Right ventricle myocardium inferior (tissue), 1 donor: Measurements from ENCODE around the gene SLC17A9. TPM values are rescaled to one million over a fixed set of nuclear protein-coding genes. Genes with fewer than 3 reads are reported as not detected.
A peak's percentile ranks its signal among the peaks of the same experiment; 100 is the strongest.

ENCODE experiments used
- ATAC-seq: fragments of 200-7000 bp; cut with Tn5 transposase; one replicate; pipeline ENCODE4 v1.9.1; 2020; ENCODE audit warnings: mild to moderate bottlenecking, moderate library complexity
- DNase-seq: peaks from one replicate; pipeline ENCODE4 v3.0.0; 2021; ENCODE audit errors: missing footprints
- intact Hi-C: fragments of 100-400 bp; cut with DNase I; formaldehyde crosslinking; loops from one replicate; pipeline ENCODE4 v1.11.0; 2022
- total RNA-seq: library from RNA; stranded (reverse); fragmentation: NEBNext Ultra II Directional; extraction: Animal tissue kit (Norgen Biotek cat#: 25700); gene quantifications from one replicate; pipeline ENCODE4 v1.2.1, GENCODE V29; 2021
- donor health status: DM: no; HTN: yes; CAD: no; lungs with severe emphysema.

Gene SLC17A9
- total RNA-seq, 1 donor from 2014 or later: 0.41 TPM

DNA sequence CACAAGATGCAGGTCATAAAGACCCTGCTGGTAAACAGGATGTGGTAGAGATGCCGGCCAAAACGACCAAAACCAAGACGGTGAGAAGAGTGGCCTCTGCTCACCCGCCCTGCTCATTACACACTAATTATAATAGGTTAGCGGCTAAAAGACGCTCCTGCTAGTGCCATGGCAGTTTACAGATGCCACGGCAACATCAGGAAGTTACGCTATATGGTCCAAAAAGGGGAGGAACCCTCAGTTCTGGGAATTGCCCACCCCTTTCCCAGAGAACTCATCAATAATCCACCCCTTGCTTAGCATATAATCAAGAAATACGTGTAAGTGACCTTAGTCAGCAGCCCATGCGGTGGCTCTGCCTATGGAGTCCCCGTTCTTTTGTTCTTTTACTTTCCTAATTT lies 36.7 kb downstream of the SLC17A9 start:
- ATAC-seq (no peak), DNase-seq (no peak)
- intact Hi-C loops: no loop called here

DNA sequence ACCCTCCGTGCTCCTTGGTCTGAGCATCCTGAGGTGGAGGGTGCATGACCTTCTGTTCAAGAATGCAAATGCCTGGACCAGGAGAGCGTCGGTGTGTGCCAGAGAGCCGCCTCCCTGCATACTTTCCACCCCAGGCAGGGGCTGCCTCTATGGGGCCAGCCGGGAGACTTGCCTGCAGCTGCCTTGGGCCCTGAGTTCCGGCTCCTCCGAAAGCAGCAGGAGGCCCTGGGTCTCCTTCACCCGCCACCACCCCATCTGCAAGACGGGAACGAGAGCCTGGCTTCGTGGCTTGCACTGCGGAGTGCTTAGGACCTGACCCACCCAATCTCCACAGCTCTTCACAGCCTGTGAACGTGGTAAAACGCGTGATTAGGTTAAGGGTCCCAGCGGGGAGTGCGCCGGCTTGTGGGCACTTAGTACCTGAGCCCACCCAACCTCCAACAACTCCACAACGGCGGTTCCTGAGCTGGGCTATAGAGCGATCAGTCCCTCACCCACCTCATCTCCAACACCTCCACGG lies 37.9 kb downstream of the SLC17A9 start:
- DNase-seq (no peak), ATAC-seq (no peak)
- intact Hi-C loops: no loop called here

DNA sequence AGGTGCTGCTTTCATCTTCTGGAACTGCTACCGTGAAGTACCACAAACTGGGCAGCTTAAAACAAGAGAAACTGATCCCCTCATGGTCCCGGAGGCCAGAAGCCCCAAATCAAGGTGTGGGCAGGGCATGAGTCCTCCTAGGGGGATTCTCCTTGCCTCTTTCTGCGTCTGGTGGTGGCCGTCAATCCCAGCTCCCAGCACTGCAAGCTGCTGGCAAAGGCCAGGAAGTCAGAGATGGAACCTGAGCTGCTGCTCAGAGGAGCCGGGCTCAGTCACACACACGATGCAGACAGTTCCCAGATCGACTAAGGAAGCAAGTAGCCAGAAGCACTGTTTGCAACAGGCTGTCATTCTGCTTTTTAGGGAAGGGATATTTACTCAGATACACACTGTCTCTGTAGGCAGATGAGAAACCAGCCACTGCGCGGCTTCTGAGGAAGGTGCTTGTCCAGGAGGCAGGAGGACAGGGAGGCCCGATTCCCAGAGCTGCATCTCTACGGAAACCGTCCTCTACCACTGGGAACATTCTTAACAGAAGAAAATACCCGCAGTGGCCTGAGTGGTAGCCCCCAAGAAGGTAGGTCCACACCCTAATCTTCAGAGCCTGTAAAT lies 38.8 kb downstream of the SLC17A9 start:
- ATAC-seq (no peak), DNase-seq (no peak)
- intact Hi-C loops: no loop called here

DNA sequence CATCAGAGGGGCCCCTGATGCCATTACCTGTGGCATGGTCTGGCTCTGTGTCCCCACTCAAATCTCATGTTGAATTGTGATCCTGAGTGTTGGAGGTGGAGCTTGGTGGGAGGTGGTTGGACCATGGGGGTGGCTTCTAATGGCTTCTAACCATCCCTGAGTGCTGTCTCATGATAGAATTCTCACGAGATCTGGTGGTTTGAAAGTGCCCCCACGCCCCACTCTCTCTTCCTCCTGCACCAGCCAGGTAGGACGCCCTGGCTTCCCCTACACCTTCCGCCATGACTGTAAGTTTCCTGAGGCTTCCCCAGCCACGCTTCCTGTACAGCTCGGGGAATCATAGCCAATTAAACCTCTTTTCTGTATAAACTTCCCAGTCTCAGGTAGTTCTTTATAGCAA lies 39.4 kb downstream of the SLC17A9 start:
- no peak for ATAC-seq
- no peak for DNase-seq
- intact Hi-C loops: no loop called here

DNA sequence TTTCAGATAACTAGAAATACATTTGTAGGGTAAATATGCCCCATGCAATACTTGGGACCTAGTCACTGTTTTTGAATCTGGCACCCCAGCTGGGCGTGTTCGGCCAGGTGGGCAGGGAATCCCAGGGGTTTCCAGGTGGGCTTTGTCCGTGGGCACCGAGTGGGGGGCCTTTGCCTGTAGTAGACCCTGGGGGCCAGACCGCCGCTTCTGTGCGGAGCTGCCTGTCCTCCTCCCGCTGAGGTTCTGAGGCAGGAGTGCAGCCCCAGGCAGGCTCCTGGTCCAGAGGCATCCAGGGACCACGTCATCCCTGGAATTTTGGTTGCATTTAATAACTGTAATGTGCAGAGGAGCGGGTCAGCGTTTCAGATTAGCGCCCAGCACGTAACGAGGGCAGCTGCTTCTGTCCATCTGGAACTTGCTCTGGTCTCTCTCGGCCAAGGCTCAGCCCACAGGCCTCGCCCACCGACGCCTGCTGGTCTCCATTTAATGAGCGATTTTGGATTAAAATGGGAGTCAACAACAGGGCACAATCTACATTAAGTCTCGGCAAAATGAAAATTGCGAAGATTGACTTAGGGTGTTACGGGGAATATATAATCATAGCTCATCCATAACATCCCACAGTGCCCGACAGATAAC lies 41.5 kb downstream of the SLC17A9 start:
- ATAC-seq (no peak), DNase-seq (no peak)
- intact Hi-C loops: no loop called here

DNA sequence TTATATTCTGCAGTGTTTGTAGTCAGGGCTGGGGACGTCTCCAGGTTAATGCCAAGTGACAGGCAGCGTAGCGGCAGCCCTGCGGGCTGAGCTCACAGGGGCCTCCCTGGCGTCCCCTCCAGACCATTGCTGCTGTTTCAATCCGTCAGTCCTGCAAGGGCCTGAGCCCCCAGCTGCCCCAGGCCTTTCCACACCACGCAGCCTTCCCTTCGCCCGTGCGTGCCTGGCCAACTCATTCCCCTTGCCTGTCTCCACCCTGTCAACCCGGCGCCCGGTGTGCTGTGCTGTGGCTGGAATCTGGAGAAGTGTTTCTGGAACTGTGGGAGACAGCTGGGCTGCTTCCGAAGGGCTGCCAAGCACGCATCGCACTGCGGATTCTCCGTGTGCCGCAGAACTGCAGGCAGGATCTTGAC lies 42.4 kb downstream of the SLC17A9 start:
- DNase-seq: peak; percentile 62
- ATAC-seq: no peak
- intact Hi-C loops: no loop called here

DNA sequence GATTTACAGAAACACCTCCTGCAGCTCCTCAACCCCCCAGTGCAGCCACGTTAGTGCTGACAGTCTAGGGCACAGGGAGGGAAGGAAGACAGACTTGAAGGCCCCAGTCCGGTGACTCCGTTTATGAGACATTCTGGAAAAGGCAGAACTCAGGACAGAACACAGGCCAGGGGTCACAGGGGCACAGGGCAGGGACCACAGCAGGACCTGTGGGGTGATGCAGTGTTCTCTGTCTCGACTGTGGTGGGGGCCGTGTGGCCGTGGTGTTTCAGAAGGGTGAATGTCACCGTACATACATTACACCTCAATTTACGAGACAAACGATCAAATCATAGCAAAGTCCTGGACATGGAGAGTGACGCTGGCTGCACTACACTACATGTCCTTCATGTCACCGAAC lies 43.0 kb downstream of the SLC17A9 start:
- intact Hi-C loops: no loop called here
- ATAC-seq (no peak), DNase-seq (peak; percentile 49)

DNA sequence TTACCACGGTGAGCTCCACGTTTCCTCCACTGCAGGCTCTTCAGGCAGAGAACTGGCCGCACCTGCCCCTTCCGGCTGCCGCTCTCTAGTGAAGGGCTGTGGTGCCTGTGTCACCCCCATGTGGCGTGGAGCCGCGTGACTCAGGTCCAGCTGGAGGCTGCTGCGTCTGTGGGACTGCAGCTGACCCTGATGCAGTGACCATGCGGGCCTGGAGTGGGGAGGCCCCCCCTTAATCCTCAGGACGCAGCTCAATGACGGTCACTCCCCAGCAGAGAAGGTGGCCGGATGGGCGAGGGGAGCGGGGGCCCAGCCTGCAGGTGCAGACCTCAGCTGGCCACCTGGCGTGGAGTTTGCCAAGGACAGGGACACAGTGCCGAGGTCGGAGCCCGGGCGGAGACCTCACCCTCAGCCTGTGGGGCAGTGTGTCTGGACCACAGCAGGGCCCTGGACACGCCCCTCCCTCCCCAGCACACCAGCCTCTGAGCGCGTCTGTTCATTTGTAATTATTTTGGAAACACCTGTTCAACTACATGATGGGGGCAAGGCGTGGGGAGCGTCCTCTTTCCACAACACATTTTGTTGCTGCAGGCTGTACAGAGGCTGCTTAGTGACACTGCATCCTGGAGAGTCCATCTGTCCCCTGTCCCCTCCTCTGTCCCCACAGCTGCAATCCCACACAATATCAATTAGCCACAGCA lies 43.5 kb downstream of the SLC17A9 start:
- DNase-seq (peak; percentile 43), ATAC-seq (no peak)
- intact Hi-C loops: no loop called here

DNA sequence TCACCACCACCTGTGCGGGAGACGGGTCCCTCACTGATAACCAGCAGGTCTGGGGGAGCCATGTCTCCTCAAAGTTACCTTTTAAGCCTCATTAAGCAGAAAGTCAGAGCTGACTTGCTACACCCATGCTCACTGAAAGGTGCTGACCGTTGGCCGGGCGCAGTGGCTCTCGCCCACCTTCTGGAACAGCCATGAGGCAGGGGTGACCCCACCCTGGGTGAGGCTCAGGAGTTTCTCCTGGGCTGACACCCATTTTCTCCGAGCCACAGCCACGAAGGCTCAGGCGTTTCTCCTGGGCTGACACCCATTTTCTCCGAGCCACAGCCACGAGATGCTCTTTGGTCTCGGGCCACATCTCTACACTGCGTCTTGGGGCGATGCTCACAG lies 44.1 kb downstream of the SLC17A9 start:
- intact Hi-C loops: no loop called here
- ATAC-seq: no peak
- peak; percentile 62 for DNase-seq

DNA sequence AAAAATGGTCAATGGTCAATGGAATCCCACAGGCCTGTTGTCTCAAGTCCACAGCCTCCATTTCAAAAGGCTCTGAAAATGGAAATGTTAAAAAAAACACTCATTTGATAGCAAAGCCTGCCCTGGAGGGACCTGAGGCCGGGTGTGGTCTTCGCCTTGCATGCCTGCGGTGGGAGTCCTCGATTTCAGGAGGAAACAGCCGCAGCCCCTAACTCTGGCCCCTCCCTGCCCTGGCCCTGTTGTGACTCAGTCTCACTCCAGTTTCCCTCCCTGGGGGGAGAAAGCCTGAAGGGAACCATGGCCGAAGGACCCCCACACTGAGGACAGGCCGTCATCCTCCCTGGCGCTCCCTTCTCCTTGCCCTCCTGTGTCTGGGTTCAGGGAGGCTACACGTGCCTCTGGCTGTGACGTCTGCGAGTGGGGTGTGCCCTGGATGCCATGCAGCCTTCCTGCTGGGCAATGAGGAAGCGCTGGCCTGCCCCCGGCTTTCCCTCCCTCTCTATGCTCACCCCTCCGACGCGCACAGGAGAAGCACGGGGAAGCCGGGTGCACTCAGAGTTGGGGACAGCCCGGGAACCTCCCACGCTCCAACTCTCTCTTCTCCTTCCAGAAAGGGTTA lies 45.0 kb downstream of the SLC17A9 start:
- intact Hi-C loops: no loop called here
- ATAC-seq (no peak), DNase-seq (peak; percentile 52)

DNA sequence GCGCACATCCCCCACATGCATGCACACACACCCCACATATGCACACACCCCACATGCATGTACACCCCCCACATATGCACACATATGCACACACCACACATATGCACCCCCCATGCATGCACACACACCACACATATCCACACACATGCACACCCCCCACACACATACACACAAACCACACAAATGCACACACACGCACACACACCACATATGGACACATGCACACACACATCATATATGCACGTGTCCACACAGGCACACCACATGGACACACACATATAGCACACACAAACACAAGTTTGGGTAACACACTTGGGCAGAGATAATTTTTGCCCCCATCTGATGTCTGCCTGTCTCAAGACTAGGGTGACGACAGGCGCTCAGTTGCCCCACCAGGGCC lies 45.9 kb downstream of the SLC17A9 start:
- ATAC-seq (no peak), DNase-seq (no peak)
- intact Hi-C loops: no loop called here

DNA sequence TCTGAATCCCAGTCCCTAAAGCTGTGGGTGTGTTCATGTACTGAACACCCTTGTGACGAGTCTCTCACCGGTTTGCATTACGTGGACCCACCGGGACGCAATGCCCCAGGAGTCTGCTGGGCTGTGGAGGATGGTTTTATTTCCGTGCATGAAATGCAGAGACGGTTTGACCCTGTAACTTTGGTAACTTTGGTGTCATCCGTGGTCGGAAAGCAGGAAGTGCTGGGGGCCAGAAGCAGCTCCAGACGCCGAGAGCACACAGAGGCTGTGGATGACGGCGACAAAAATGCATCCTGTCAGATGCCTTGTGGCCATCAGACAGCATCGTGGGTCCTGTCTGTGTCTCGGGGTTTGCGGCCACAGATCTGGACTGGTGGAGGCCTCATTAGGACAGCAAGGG lies 47.1 kb downstream of the SLC17A9 start:
- ATAC-seq: no peak
- intact Hi-C loops: no loop called here
- no peak for DNase-seq

DNA sequence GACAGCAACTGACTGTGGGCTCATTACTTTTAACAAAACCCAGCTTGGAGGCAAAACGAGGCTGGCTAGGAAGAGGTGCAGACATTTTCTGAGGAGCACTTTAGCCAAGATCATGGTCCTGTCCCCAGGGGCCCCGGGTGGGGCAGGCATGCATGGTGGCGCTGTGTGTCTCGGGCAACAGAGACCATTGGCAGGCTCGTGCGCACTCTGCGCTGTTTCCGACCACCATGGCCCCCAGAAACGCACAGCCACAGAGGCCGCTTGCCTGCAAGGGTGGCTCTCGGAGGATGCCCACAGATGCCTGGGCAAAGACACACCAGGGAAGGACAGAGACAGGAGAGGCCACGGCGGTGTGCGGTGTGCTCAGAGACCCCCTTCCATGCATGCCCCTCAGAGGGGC lies 47.5 kb downstream of the SLC17A9 start:
- intact Hi-C loops: no loop called here
- DNase-seq (peak; percentile 54), ATAC-seq (no peak)

DNA sequence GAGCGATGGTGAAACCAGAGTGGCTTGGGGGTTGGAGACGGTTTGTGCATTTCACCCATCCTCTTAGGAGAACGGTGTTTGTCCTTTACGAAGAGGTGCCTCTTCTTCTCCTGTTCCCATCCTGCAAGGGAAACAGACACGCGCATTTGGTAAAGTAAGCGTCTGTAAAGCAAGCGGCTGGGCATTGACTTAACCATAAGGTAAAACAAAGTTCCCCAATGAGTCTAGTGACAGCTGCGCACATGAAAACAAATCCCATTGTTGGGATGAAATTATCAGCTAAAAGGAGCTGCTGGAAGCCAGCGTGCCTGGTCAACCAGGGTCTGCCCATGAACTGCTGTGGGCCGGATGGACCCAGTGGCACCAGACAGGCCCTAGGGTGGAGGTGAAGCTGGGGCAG lies 48.4 kb downstream of the SLC17A9 start:
- ATAC-seq: no peak
- DNase-seq: peak; percentile 4
- intact Hi-C loops: no loop called here

DNA sequence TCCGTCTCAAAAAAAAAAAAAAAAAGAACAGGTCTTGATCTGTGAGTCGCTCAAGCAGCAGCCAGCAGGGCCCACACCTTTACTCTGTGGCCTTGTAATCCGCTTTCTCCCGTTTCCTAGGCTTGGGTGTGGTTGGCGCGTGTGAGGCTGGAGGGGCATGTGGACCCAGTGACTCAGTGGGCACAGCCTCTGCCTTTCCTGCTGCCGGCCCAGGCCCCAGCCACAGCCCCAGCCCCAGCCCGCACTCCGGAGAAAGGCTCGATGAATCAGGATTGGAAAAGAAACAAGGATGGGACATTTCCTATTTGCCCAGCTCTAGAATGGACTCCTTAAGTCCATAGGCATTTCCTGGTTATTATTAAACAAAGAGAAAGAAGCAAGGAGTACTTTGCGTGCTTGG lies 50.0 kb downstream of the SLC17A9 start:
- DNase-seq: peak; percentile 18
- intact Hi-C loops: no loop called here

DNA sequence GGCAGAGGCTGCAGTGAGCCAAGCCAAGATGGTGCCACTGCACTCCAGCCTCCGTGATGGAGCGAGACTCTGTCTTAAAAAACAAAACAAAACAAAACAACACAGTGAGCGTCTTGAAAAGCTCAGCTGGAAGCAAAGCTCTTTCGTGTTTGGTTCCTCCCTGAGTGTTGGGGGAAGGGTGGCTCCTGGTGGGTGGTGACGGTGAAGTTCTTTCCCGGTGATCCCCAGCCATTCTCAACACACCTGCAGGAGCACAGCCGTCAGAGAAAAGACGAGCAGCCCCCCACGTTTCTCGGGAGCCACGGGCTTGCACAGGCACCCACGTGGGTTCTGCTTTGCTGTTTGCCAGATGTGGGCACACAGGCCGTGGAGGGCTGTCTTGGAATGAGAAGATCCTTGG lies 51.0 kb downstream of the SLC17A9 start:
- intact Hi-C loops: no loop called here
- ATAC-seq (no peak), DNase-seq (peak; percentile 39)

More for the DNA sequence above, 50.0 kb downstream of the SLC17A9 start:
- ATAC-seq: no peak

DNA sequence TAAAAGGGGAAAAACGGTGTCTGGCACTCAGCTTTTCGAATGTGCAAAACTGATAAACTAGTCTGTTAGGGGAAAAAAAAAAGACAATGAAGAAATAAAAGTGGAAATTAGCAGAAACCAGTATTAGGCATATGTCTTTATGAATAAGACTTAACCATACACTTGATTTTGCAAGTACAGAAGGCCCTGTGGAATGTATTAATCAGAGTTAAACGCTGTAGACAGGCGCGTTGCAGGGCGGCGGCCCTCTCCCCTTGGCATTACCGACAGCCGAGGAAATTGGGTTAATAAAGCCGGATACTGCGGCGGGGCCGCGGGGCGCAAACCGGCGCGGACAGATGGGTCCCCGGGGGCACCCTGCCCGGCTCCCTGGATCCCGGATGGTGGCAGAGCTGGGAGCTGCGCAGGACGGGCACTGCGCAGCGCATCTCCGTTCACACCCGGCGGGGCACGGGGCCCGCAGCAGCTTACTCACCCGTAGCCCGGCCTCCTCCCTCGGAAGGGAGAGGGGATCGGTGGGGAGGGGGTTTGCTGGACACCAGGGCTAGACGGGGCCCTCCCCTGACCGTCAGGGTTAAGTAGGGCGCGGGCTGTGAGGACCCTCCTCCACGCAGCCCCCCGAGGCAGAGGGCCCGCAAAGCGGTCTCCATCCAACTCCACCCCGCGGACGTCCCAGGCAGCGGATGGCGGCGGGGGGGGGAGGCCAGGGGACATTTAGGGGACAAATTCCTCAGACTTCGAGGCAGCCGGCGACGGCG lies 52.3 kb downstream of the SLC17A9 start:
- ATAC-seq (no peak), DNase-seq (peak; percentile 53)
- intact Hi-C loops: no loop called here

DNA sequence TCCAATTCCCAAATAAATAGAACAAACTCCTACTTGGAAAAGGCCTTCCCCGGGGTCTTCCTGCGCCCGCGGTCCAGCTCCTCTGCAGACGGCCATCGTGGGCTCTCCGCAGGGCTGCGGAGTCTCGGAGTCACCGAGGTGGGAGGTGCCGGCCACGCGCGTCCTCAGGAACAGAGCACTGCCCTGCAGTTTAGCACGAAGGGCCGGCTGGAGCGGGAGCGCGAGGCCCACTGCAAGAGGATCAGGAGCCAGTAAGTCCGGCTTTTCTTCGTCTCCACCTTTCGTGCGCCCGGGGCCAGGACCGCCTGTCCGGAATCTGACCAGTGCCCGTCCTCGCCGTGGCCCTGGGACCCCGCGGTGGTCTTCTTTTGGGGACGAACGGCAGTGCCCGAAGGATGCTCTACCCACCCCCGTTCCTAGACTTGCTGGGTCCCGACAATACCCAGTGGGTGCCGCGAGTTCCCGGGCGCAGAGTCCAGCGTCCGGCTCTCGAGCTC lies 52.9 kb downstream of the SLC17A9 start:
- no peak for ATAC-seq
- intact Hi-C loops: no loop called here
- DNase-seq: peak; percentile 56
